KMS-11 (cell line): ENCODE results near the gene NIPSNAP2.
"Not testable (repeated sequence)": the region's sequence is repeated elsewhere in the genome, so short reads cannot be mapped to it uniquely, and the experiment has no call there.

Source experiments
- H2AFZ ChIP-seq: fragments of 200-600 bp; sonication (generic); 2 replicates; pipeline ENCODE4 v1.6.1; 2016; ENCODE audit warnings: antibody characterized with exemption, mixed run types, low read depth
- H3K27ac ChIP-seq: fragments of 200-600 bp; sonication (generic); 2 replicates; pipeline ENCODE4 v1.6.1; 2016; ENCODE audit warnings: mild to moderate bottlenecking, mixed run types
- H3K27me3 ChIP-seq: fragments of 200-600 bp; sonication (generic); 2 replicates; pipeline ENCODE4 v1.6.1; 2017; ENCODE audit warnings: mild to moderate bottlenecking, low read depth, mixed run types, moderate library complexity; ENCODE audit not compliant: insufficient read depth
- H3K36me3 ChIP-seq: fragments of 200-600 bp; sonication (generic); 2 replicates; pipeline ENCODE4 v1.6.1; 2017; ENCODE audit warnings: mild to moderate bottlenecking, mixed run types; ENCODE audit not compliant: insufficient read depth
- H3K4me1 ChIP-seq: fragments of 200-600 bp; sonication (generic); 2 replicates; pipeline ENCODE4 v1.6.1; 2016; ENCODE audit warnings: mild to moderate bottlenecking, low read depth, mixed run types; ENCODE audit not compliant: poor library complexity, severe bottlenecking
- H3K4me2 ChIP-seq: fragments of 200-600 bp; sonication (generic); 2 replicates; pipeline ENCODE4 v1.7.0; 2016; ENCODE audit warnings: mild to moderate bottlenecking, mixed run types
- H3K4me3 ChIP-seq: fragments of 200-600 bp; sonication (generic); IDR thresholded peaks from 2 replicates; pipeline ENCODE4 v1.6.1; 2017; ENCODE audit warnings: low read depth, low read length, mixed read lengths; ENCODE audit not compliant: insufficient read depth
- H3K79me2 ChIP-seq: fragments of 200-600 bp; sonication (generic); 2 replicates; pipeline ENCODE4 v1.6.1; 2016; ENCODE audit warnings: low read depth, mixed run types; ENCODE audit not compliant: insufficient read depth
- H3K9ac ChIP-seq: fragments of 200-600 bp; sonication (generic); 2 replicates; pipeline ENCODE4 v1.6.1; 2016; ENCODE audit warnings: mild to moderate bottlenecking, mixed run types
- H4K20me1 ChIP-seq: fragments of 200-600 bp; sonication (generic); 2 replicates; pipeline ENCODE4 v1.6.1; 2016; ENCODE audit warnings: mild to moderate bottlenecking, mixed run types; ENCODE audit not compliant: insufficient read depth
- CTCF ChIP-seq: fragments of 200-600 bp; sonication (generic); conservative IDR thresholded peaks from 2 replicates; pipeline ENCODE4 v1.6.1; 2017; ENCODE audit warnings: low read depth, mild to moderate bottlenecking, antibody characterized with exemption, low read length, moderate library complexity, mixed read lengths

Gene NIPSNAP2

GRCh38 chr7:55939514-55940123, 24.8 kb upstream of the NIPSNAP2 start:
- Histone ChIP-seq H2AFZ (no peak overlapping the region), H3K79me2 (no peaks in the 10 kb centered on the region), H4K20me1 (no peaks in the 10 kb centered on the region), H3K4me2 (no peak overlapping the region), H3K27ac (no peak overlapping the region), H3K27me3 (no peaks in the 10 kb centered on the region), H3K4me3 (no peak overlapping the region), H3K4me1 (no peaks in the 10 kb centered on the region), H3K9ac (no peak overlapping the region), H3K36me3 (no peaks in the 10 kb centered on the region)
- no peak for TF ChIP-seq CTCF

- H3K27me3 ChIP-seq: no peaks in the 10 kb centered on the region
- no peak overlapping the region for H3K4me3 ChIP-seq
- no peak overlapping the region for H3K4me2 ChIP-seq
- no peaks in the 10 kb centered on the region for H3K79me2 ChIP-seq
- no peak overlapping the region for H2AFZ ChIP-seq
- no peaks in the 10 kb centered on the region for H4K20me1 ChIP-seq
- TF ChIP-seq CTCF: no peak
- no peak overlapping the region for H3K27ac ChIP-seq
- no peaks in the 10 kb centered on the region for H3K4me1 ChIP-seq
- H3K9ac ChIP-seq: no peak overlapping the region
- no peaks in the 10 kb centered on the region for H3K36me3 ChIP-seq
Observed at GRCh38 chr7:55946545-55946944, 17.8 kb upstream of the NIPSNAP2 start.

GRCh38 chr7:55951637-55952351, 12.6 kb upstream of the NIPSNAP2 start, which contains the start of gene MRPS17:
MRPS17 (plus strand) TSS chr7:55951877; CDS start chr7:55953196, 1,319 bp downstream.
- Histone ChIP-seq H3K27ac (peak within 1 kb of the TSS; percentile 68), H3K27me3 (no peaks in the 10 kb centered on the region), H2AFZ (peak within 1 kb of the TSS; percentile 93), H3K4me2 (peak within 1 kb of the TSS; percentile 67), H3K4me3 (no peak within 1 kb of the TSS), H3K79me2 (peaks cover 10% of the 10 kb centered on the region), H3K9ac (peak within 1 kb of the TSS; percentile 84), H3K36me3 (peaks cover 3% of the 10 kb centered on the region; the same call in 1 of the 2 replicates), H3K4me1 (no peaks in the 10 kb centered on the region), H4K20me1 (no peaks in the 10 kb centered on the region)
- TF ChIP-seq CTCF: no peak

GRCh38 chr7:55952352-55952671, 12.1 kb upstream of the NIPSNAP2 start:
- not testable (repeated sequence) for H3K27me3 ChIP-seq, H3K4me1 ChIP-seq, H3K36me3 ChIP-seq, H3K79me2 ChIP-seq, H3K4me3 ChIP-seq, H4K20me1 ChIP-seq
- H2AFZ ChIP-seq: peak overlapping the region; percentile 93
- peak overlapping the region; percentile 84 for H3K9ac ChIP-seq
- peak overlapping the region; percentile 68; the same call in 1 of the 2 replicates for H3K27ac ChIP-seq
- H3K4me2 ChIP-seq: peak overlapping the region; percentile 67
